Endothelial cell of umbilical vein (primary cell): ENCODE results near the gene FOXE1. TPM values are rescaled to one million over a fixed set of nuclear protein-coding genes. Genes with fewer than 3 reads are reported as not detected.

Source experiments
- BruUV-seq: library from RNA; stranded (reverse); fragments of 400-500 nt; replicated peaks from 2 replicates; lab custom pipeline; 2021; lab: Mats Ljungman, UMichigan
- CTCF ChIA-PET: fragments of 300-600, 350-600 bp; sonication (Branson Sonifier 250); formaldehyde crosslinking; loops from one replicate; lab custom pipeline; 2021; ENCODE audit warnings: antibody characterized with exemption, inconsistent platforms; lab: Charles Lee
- POLR2A ChIA-PET: fragments of 300-600, 350-600 bp; sonication (Branson Sonifier 250); formaldehyde crosslinking; loops from one replicate; lab custom pipeline; 2021; ENCODE audit warnings: antibody characterized with exemption, inconsistent platforms; lab: Charles Lee
- DNase-seq: peaks from one replicate; pipeline ENCODE4 v3.0.0-alpha.2; 2011; ENCODE audit warnings: low read depth, low spot score
- FAIRE-seq: peaks from 2 replicates; lab custom pipeline; 2011; peaks lifted over from hg19 to GRCh38; lab: Jason Lieb, UNC
- H2AFZ ChIP-seq: 2 replicates; pipeline ENCODE4 v1.6.0; 2012; ENCODE audit warnings: low read depth, low read length, control low read depth, inconsistent platforms
- H3K27ac ChIP-seq: 2 replicates; pipeline ENCODE4 v1.5.1; 2011; ENCODE audit warnings: low read depth, mild to moderate bottlenecking, control low read depth, low read length, moderate library complexity; ENCODE audit not compliant: insufficient read depth
- H3K27me3 ChIP-seq, 2 experiments: 2 replicates each; pipeline versions ENCODE4 v1.6.0 to v1.6.1; 2011; ENCODE audit warnings: low read length in 2 of 2, mixed read lengths in 1 of 2; ENCODE audit not compliant: control insufficient read depth in 2 of 2, insufficient read depth in 2 of 2
- H3K36me3 ChIP-seq, 2 experiments: 2 replicates in 1 of 2; 3 replicates in 1 of 2; pipeline ENCODE4 v1.5.1; 2011; ENCODE audit warnings: low read length in 2 of 2, mild to moderate bottlenecking in 1 of 2, moderate library complexity in 1 of 2; ENCODE audit not compliant: control insufficient read depth in 2 of 2, insufficient read depth in 2 of 2; ENCODE audit errors: extremely low read depth in 1 of 2
- H3K4me1 ChIP-seq: 3 replicates; pipeline ENCODE4 v1.5.1; 2011; ENCODE audit warnings: mild to moderate bottlenecking, low read length; ENCODE audit not compliant: control insufficient read depth, insufficient read depth; ENCODE audit errors: extremely low read depth
- H3K4me2 ChIP-seq: 2 replicates; pipeline ENCODE4 v1.6.1; 2011; ENCODE audit warnings: low read length, control low read depth, mixed read lengths; ENCODE audit not compliant: insufficient read depth
- H3K4me3 ChIP-seq, 3 experiments: fragments of 200-600 bp in 1 of 3; sonication (generic), shearing (Covaris generic) in 1 of 3; replicated peaks in 1 of 3; 2 replicates each; pipeline ENCODE4 v1.5.1; 2011 to 2016; ENCODE audit warnings: control low read depth in 3 of 3, low read length in 3 of 3, mild to moderate bottlenecking in 2 of 3, inconsistent platforms in 1 of 3, low read depth in 1 of 3, moderate library complexity in 1 of 3; ENCODE audit not compliant: insufficient read depth in 1 of 3
- H3K79me2 ChIP-seq: 2 replicates; pipeline ENCODE4 v1.6.0; 2012; ENCODE audit warnings: low read length, inconsistent platforms; ENCODE audit not compliant: control insufficient read depth, insufficient read depth
- H3K9ac ChIP-seq: replicated peaks from 2 replicates; pipeline ENCODE3; 2011; ENCODE audit warnings: low read length, control low read depth; ENCODE audit not compliant: insufficient read depth; ENCODE audit errors: extremely low read depth
- H3K9me1 ChIP-seq: replicated peaks from 3 replicates; pipeline ENCODE4 v1.6.0; 2011; ENCODE audit warnings: mild to moderate bottlenecking, low read length; ENCODE audit not compliant: control insufficient read depth, insufficient read depth; ENCODE audit errors: extremely low read depth
- H3K9me3 ChIP-seq: replicated peaks from 2 replicates; pipeline ENCODE4 v1.5.1; 2012; ENCODE audit warnings: low read length, inconsistent platforms; ENCODE audit not compliant: control insufficient read depth, insufficient read depth
- H4K20me1 ChIP-seq: replicated peaks from 2 replicates; pipeline ENCODE3; 2011; ENCODE audit warnings: mild to moderate bottlenecking, low read length; ENCODE audit not compliant: control insufficient read depth, insufficient read depth; ENCODE audit errors: extremely low read depth
- CTCF ChIP-seq, 2 donors: IDR thresholded peaks; 1 replicate in 1 of 2; 2 replicates in 1 of 2; pipeline ENCODE4 v1.5.1; 2011; ENCODE audit warnings: low read length in 2 of 2, mild to moderate bottlenecking in 2 of 2, moderate library complexity in 2 of 2, control low read depth in 1 of 2, inconsistent platforms in 1 of 2, low read depth in 1 of 2; ENCODE audit not compliant: insufficient read depth in 1 of 2; ENCODE audit errors: extremely low read depth in 1 of 2
- EZH2 ChIP-seq: IDR thresholded peaks from 2 replicates; pipeline ENCODE4 v1.6.1; 2012; ENCODE audit warnings: borderline replicate concordance, low read depth, mild to moderate bottlenecking, moderate library complexity, low read length, inconsistent platforms; ENCODE audit not compliant: severe bottlenecking
- FOS ChIP-seq: IDR thresholded peaks from 2 replicates; pipeline ENCODE4 v1.6.1; 2011; ENCODE audit warnings: mild to moderate bottlenecking, low read length, moderate library complexity, borderline replicate concordance; ENCODE audit not compliant: insufficient read depth
- GATA2 ChIP-seq: IDR thresholded peaks from 2 replicates; pipeline ENCODE4 v1.7.0; 2011; ENCODE audit warnings: low read depth, mild to moderate bottlenecking, moderate library complexity, mixed read lengths, low read length; ENCODE audit not compliant: insufficient read length, insufficient read depth
- JUN ChIP-seq: IDR thresholded peaks from 2 replicates; pipeline ENCODE4 v1.6.1; 2011; ENCODE audit warnings: borderline replicate concordance, low read depth; ENCODE audit not compliant: insufficient read length, insufficient read depth
- MAX ChIP-seq: IDR thresholded peaks from 2 replicates; pipeline ENCODE4 v1.6.1; 2011; ENCODE audit not compliant: insufficient read depth, insufficient read length
- MYC ChIP-seq: IDR thresholded peaks from one replicate; pipeline ENCODE4 v1.6.1; 2011; ENCODE audit warnings: mild to moderate bottlenecking, low read depth, low read length
- POLR2A ChIP-seq: IDR thresholded peaks from 2 replicates; pipeline ENCODE4 v1.6.1; 2012; ENCODE audit warnings: low read depth, mild to moderate bottlenecking, control low read depth, low read length
- POLR2AphosphoS5 ChIP-seq: IDR thresholded peaks from 2 replicates; pipeline ENCODE4 v1.6.1; 2012; ENCODE audit warnings: low read depth, mild to moderate bottlenecking, control low read depth, low read length, moderate library complexity; ENCODE audit not compliant: insufficient read depth
- dilution Hi-C: fragments of 300-500 bp; cut with MboI; formaldehyde crosslinking; loops from one replicate; pipeline ENCODE4 v1.15.0; 2019; ENCODE audit warnings: low sequenced_read_pairs; ENCODE audit not compliant: extremely low pct_ligation_motif_present
- intact Hi-C: fragments of 100-400 bp; cut with micrococcal nuclease; formaldehyde crosslinking; loops from one replicate; pipeline ENCODE4 v1.10.0; 2022
- polyA plus RNA-seq, 4 experiments: library from polyadenylated mRNA; depleted of rRNA in 3 of 4; stranded (reverse) in 3 of 4; unstranded in 1 of 4; fragments of >200 nt; gene quantifications; 2 replicates each; pipeline versions ENCODE4 v1.2.1 to v1.2.3, GENCODE V29; 2011 to 2012; ENCODE audit warnings: missing spikeins in 1 of 4
- total RNA-seq: library from RNA; stranded (reverse); gene quantifications from 2 replicates; pipeline ENCODE4 v1.2.3, GENCODE V29; 2021

Gene FOXE1
- total and polyA plus RNA-seq, 2 donors (not counting 3 experiments of a cell fraction or from before 2014, with no cell fraction given) = not detected

- FAIRE-seq (no peak), DNase-seq (peak; percentile 10)
- Histone ChIP-seq H2AFZ (no peak overlapping the region), H3K4me3 (no peak overlapping the region), H3K4me2 (no peak overlapping the region), H3K79me2 (no peaks in the 10 kb centered on the region), H3K9me1 (no peaks in the 10 kb centered on the region), H4K20me1 (no peaks in the 10 kb centered on the region), H3K9ac (no peak overlapping the region), H3K27me3 (peaks cover 6 to 15% of the 10 kb centered on the region in 2 experiments), H3K9me3 (no peaks in the 10 kb centered on the region), H3K4me1 (peaks cover 12% of the 10 kb centered on the region), H3K27ac (no peak overlapping the region), H3K36me3 (no peaks in the 10 kb centered on the region)
- dilution Hi-C loops = no loop called here
- intact Hi-C loops = no loop called here
- ChIA-PET POLR2A (no interaction called here), CTCF (interaction anchor here (0.8 kb wide), 1 partner anchor 90 kb away, joined by 3 read pairs; no protein-coding TSS in a partner anchor)
- no TSS peak for BruUV-seq
- peak; percentile 37 for TF ChIP-seq FOS
- no peak for TF ChIP-seq EZH2
Measured at GRCh38 chr9:97811533-97812246, 41.3 kb upstream of the FOXE1 start.

DNA sequence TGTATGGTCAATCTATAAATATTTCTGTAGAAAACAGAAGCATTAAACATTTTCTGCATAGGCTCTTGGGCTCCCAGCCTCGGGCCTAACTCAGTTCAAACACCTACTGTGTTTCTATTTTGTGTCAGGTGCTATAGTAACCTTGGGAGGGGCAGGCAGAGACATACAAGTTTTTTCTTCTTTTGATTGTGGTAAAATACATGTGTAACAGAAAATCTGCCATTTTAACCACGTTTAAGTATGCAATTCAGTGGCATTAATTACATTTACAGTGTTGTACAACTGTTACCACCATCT, 40.8 kb upstream of the FOXE1 start:
- H3K9ac ChIP-seq = no peak overlapping the region

More for the DNA sequence above, 40.8 kb upstream of the FOXE1 start:
- Histone ChIP-seq H3K4me3 (no peak overlapping the region), H3K36me3 (no peaks in the 10 kb centered on the region), H2AFZ (no peak overlapping the region), H3K27ac (no peak overlapping the region), H4K20me1 (no peaks in the 10 kb centered on the region), H3K79me2 (no peaks in the 10 kb centered on the region), H3K4me1 (peaks cover 12% of the 10 kb centered on the region), H3K9me3 (no peaks in the 10 kb centered on the region), H3K4me2 (no peak overlapping the region), H3K9me1 (no peaks in the 10 kb centered on the region), H3K27me3 (peaks cover 7 to 13% of the 10 kb centered on the region in 2 experiments)
- ChIA-PET POLR2A (no interaction called here), CTCF (interaction anchor here (0.8 kb wide), 1 partner anchor 89 kb away, joined by 3 read pairs; no protein-coding TSS in a partner anchor)
- dilution Hi-C loops (no loop called here), intact Hi-C loops (no loop called here)
- TF ChIP-seq MAX (no peak), EZH2 (no peak), CTCF (IDR thresholded peaks at IDR 0.05; ENCODE audit: extremely low read depth in 1 of 2, insufficient read depth in 1 of 2, low read depth in 1 of 2, low read length in 2 of 2) (no peak), POLR2AphosphoS5 (no peak), JUN (no peak), POLR2A (no peak), MYC (no peak), GATA2 (no peak), FOS (no peak)
- no TSS peak for BruUV-seq
- FAIRE-seq = no peak
- no peak for DNase-seq
